HG02840 (cell line): Measurements from ENCODE around the gene PRRC2A.

ENCODE experiments used
- ATAC-seq: cut with Tn5 transposase; IDR thresholded peaks from one replicate; pipeline ENCODE4 v1.9.1; 2021; ENCODE audit warnings: mild to moderate bottlenecking, moderate library complexity, moderate number of reproducible peaks; ENCODE audit not compliant: unreplicated experiment, low FRiP score

The PRRC2A gene

GRCh38 chr6:31621991-31622390, 1.5 kb downstream of the PRRC2A start:
- ATAC-seq, result no peak

- no peak for ATAC-seq
These were observed 2.2 kb downstream of the PRRC2A start for GRCh38 chr6:31622684-31623091.

- ATAC-seq, result no peak
These were observed 3.6 kb downstream of the PRRC2A start for GRCh38 chr6:31624070-31624469.

GRCh38 chr6:31626952-31627351, 6.4 kb downstream of the PRRC2A start:
- no peak for ATAC-seq

GRCh38 chr6:31627690-31628287, 7.3 kb downstream of the PRRC2A start:
- no peak for ATAC-seq

GRCh38 chr6:31629014-31629413, 8.5 kb downstream of the PRRC2A start:
- ATAC-seq, result no peak

- ATAC-seq, result no peak
These were observed 9.8 kb downstream of the PRRC2A start for GRCh38 chr6:31630177-31630934.

GRCh38 chr6:31631209-31631608, 10.7 kb downstream of the PRRC2A start:
- ATAC-seq, result no peak

- no peak for ATAC-seq
These were observed 11.3 kb downstream of the PRRC2A start for GRCh38 chr6:31631681-31632278.

- no peak for ATAC-seq
These were observed 11.9 kb downstream of the PRRC2A start for GRCh38 chr6:31632279-31632946.

- ATAC-seq, result no peak
These were observed 12.9 kb downstream of the PRRC2A start for GRCh38 chr6:31633447-31633846.

- no peak for ATAC-seq
These were observed 13.6 kb downstream of the PRRC2A start for GRCh38 chr6:31634131-31634530.

- no peak for ATAC-seq
These were observed 14.6 kb downstream of the PRRC2A start for GRCh38 chr6:31634969-31635575.

- ATAC-seq, result no peak
These were observed 16.4 kb downstream of the PRRC2A start for GRCh38 chr6:31636698-31637596.

- no peak for ATAC-seq
These were observed 18.5 kb downstream of the PRRC2A start for GRCh38 chr6:31639043-31639442.

GRCh38 chr6:31639449-31639861, 18.9 kb downstream of the PRRC2A start:
- no peak for ATAC-seq

GRCh38 chr6:31640612-31641011, 20.1 kb downstream of the PRRC2A start:
- no peak for ATAC-seq

GRCh38 chr6:31641370-31641769, 20.9 kb downstream of the PRRC2A start:
- no peak for ATAC-seq

GRCh38 chr6:31642798-31643570, 22.5 kb downstream of the PRRC2A start:
- no peak for ATAC-seq
